ENCODE results near the gene SGMS2. TPM values are rescaled to one million over a fixed set of nuclear protein-coding genes. Genes with fewer than 3 reads are reported as not detected.

The SGMS2 gene
- total and polyA plus RNA-seq, 10 of the 15 experiments (the other 5 are each of a cell fraction or from before 2014, with no cell fraction given), result under 0.01 to 3.2 (median 0.17) TPM; not detected in 4

- no peak for TF ChIP-seq BCL3 (IDR thresholded peaks at IDR 0.05; ENCODE audit: borderline replicate concordance, insufficient read depth, low read depth, low read length, poor library complexity, severe bottlenecking)
- TF ChIP-seq RCOR1 (conservative IDR thresholded peaks at IDR 0.05; ENCODE audit: low read depth, low read length), result no peak
- TF ChIP-seq BHLHE40 (IDR thresholded peaks at IDR 0.05; ENCODE audit: borderline replicate concordance in 1 of 2, low read depth in 2 of 2, low read length in 1 of 2), result no peak
- TF ChIP-seq JUND (IDR thresholded peaks at IDR 0.05; ENCODE audit: low read depth, low read length), result no peak
- TF ChIP-seq EZH2 (IDR thresholded peaks at IDR 0.05; ENCODE audit: borderline replicate concordance, control insufficient read depth, low read depth, low read length), result no peak
- TF ChIP-seq ZNF207 (IDR thresholded peaks at IDR 0.05; ENCODE audit: borderline replicate concordance), result no peak
Observed at GRCh38 chr4:107793996-107794395, 30.7 kb upstream of the SGMS2 start (continued).

- in situ Hi-C loops (cut with MboI), result no loop called here
- H3K4me3 ChIP-seq, result no peak overlapping the region
- H3K27ac ChIP-seq (ENCODE audit: control insufficient read depth, insufficient read depth), result no peak overlapping the region
- intact Hi-C loops (cut with micrococcal nuclease; ENCODE audit: unreplicated experiment), result no loop called here
- ATAC-seq (no peak), FAIRE-seq (no peak), DNase-seq (ENCODE audit: low read depth, low spot score) (no peak)
- TF ChIP-seq REST (IDR thresholded peaks at IDR 0.05; ENCODE audit: low read depth, low read length) (no peak), CHD4 (IDR thresholded peaks at IDR 0.05) (no peak)
- ChIA-PET RAD21 (ENCODE audit: unreplicated experiment) (no interaction called here), CTCF (no interaction called here), SMC1A (ENCODE audit: uncharacterized antibody, unreplicated experiment) (no interaction called here), POLR2A (no interaction called here)
- H3K79me2 ChIP-seq (ENCODE audit: control insufficient read depth, insufficient read depth, low read length), result no peaks in the 10 kb centered on the region
- H3K4me1 ChIP-seq (ENCODE audit: control insufficient read depth, insufficient read depth, low read length), result no peaks in the 10 kb centered on the region
- H3K27me3 ChIP-seq (replicated peaks in 1 of 2; ENCODE audit: control insufficient read depth in 2 of 2, insufficient read depth in 2 of 2, low read length in 1 of 2), result no peaks in the 10 kb centered on the region
- H3K4me2 ChIP-seq (ENCODE audit: control insufficient read depth, insufficient read depth), result no peak overlapping the region
- no peaks in the 10 kb centered on the region for H4K20me1 ChIP-seq (ENCODE audit: control insufficient read depth, insufficient read depth)
- no peak overlapping the region for H2AFZ ChIP-seq (ENCODE audit: control insufficient read depth, low read depth, low read length)
- H3K9ac ChIP-seq (ENCODE audit: control insufficient read depth, insufficient read depth, low read length), result no peak overlapping the region
- BruUV-seq (replicated peaks), result no TSS peak
- WGBS (ENCODE audit: insufficient coverage, insufficient replicate concordance, low lambda C conversion rate, missing lambda C conversion rate), result 20% methylated on average over 9 of the region's 10 CpGs
- no peaks in the 10 kb centered on the region for H3K9me3 ChIP-seq (replicated peaks; ENCODE audit: control insufficient read depth, insufficient read depth, low read length)
- no peaks in the 10 kb centered on the region for H3K36me3 ChIP-seq (ENCODE audit: control insufficient read depth in 2 of 2, insufficient read depth in 2 of 2, low read length in 1 of 2)
Observed at GRCh38 chr4:107799669-107800450, 24.9 kb upstream of the SGMS2 start.
